GM12878 (cell line): ENCODE data around the gene BCO1. TPM values are rescaled to one million over a fixed set of nuclear protein-coding genes. Genes with fewer than 3 reads are reported as not detected.

Experiments
- ATAC-seq: fragments of 200-7000 bp; cut with Tn5 transposase; 3 replicates; pipeline ENCODE4 v1.9.1; 2020; ENCODE audit warnings: mild to moderate bottlenecking, moderate library complexity
- BruUV-seq: library from RNA; stranded (reverse); fragments of 400-500 nt; replicated peaks from 2 replicates; lab custom pipeline; 2021; lab: Mats Ljungman, UMichigan
- CTCF ChIA-PET: fragments of 300-600 bp; sonication (Branson Sonifier 250); formaldehyde crosslinking; extraction: SDS; loops from one replicate; lab custom pipeline; 2021; ENCODE audit warnings: inconsistent platforms; lab: Yijun Ruan, JAX
- POLR2A ChIA-PET: fragments of 350-600 bp; formaldehyde crosslinking; extraction: SDS; loops from one replicate; lab custom pipeline; 2021; ENCODE audit warnings: inconsistent platforms; lab: Charles Lee
- RAD21 ChIA-PET: fragments of 300-600 bp; sonication (Branson Sonifier 250); formaldehyde crosslinking; loops from one replicate; lab custom pipeline; 2023; ENCODE audit warnings: antibody characterized with exemption; ENCODE audit not compliant: unreplicated experiment; lab: Charles Lee
- SMC1A ChIA-PET: fragments of 300-600 bp; sonication (Branson Sonifier 250); formaldehyde crosslinking; loops from one replicate; lab custom pipeline; 2023; ENCODE audit not compliant: unreplicated experiment, uncharacterized antibody; lab: Charles Lee
- DNase-seq: peaks from one replicate; pipeline ENCODE4 v3.0.0-alpha.2; 2011; ENCODE audit warnings: low read depth, low spot score
- FAIRE-seq: peaks from 3 replicates; lab custom pipeline; 2011; peaks lifted over from hg19 to GRCh38; lab: Jason Lieb, UNC
- H2AFZ ChIP-seq: 2 replicates; pipeline ENCODE4 v1.6.0; 2011; ENCODE audit warnings: low read depth, low read length, control low read depth; ENCODE audit not compliant: control insufficient read depth
- H3K27ac ChIP-seq: 2 replicates; pipeline ENCODE4 v1.5.1; 2011; ENCODE audit warnings: control low read depth; ENCODE audit not compliant: control insufficient read depth, insufficient read depth
- H3K27me3 ChIP-seq, 2 experiments: replicated peaks in 1 of 2; 2 replicates each; pipeline versions ENCODE4 v1.6.0 to v1.6.1; 2011; ENCODE audit warnings: low read length in 1 of 2; ENCODE audit not compliant: control insufficient read depth in 2 of 2, insufficient read depth in 2 of 2
- H3K36me3 ChIP-seq, 2 experiments: 2 replicates each; pipeline ENCODE4 v1.5.1; 2011; ENCODE audit warnings: low read length in 1 of 2; ENCODE audit not compliant: control insufficient read depth in 2 of 2, insufficient read depth in 2 of 2
- H3K4me1 ChIP-seq: 2 replicates; pipeline ENCODE4 v1.6.1; 2011; ENCODE audit warnings: mild to moderate bottlenecking, low read length, moderate library complexity, mixed read lengths; ENCODE audit not compliant: control insufficient read depth, insufficient read depth
- H3K4me2 ChIP-seq: 2 replicates; pipeline ENCODE4 v1.6.0; 2011; ENCODE audit warnings: control low read depth; ENCODE audit not compliant: control insufficient read depth, insufficient read depth
- H3K4me3 ChIP-seq: fragments of 200-600 bp; sonication (generic); 2 replicates; pipeline ENCODE4 v1.5.1; 2016
- H3K79me2 ChIP-seq: 2 replicates; pipeline ENCODE4 v1.6.0; 2011; ENCODE audit warnings: low read length; ENCODE audit not compliant: control insufficient read depth, insufficient read depth
- H3K9ac ChIP-seq: 2 replicates; pipeline ENCODE4 v1.8.0; 2011; ENCODE audit warnings: low read length, control low read depth, mixed read lengths; ENCODE audit not compliant: control insufficient read depth, insufficient read depth
- H3K9me3 ChIP-seq: replicated peaks from 3 replicates; pipeline ENCODE4 v1.5.1; 2011; ENCODE audit warnings: mild to moderate bottlenecking, low read length; ENCODE audit not compliant: control insufficient read depth, insufficient read depth
- H4K20me1 ChIP-seq: 2 replicates; pipeline ENCODE4 v1.6.0; 2011; ENCODE audit not compliant: control insufficient read depth, insufficient read depth
- BACH1 ChIP-seq: fragments of 450-650 bp; IDR thresholded peaks from 2 replicates; pipeline ENCODE4 v1.6.1; 2017; ENCODE audit warnings: mild to moderate bottlenecking, borderline replicate concordance
- USF2 ChIP-seq: IDR thresholded peaks from 2 replicates; pipeline ENCODE4 v1.6.1; 2011; ENCODE audit warnings: low read depth, low read length, improper control_type of control experiment, borderline replicate concordance
- ZBTB11 ChIP-seq: fragments of 450-650 bp; formaldehyde crosslinking; IDR thresholded peaks from 2 replicates; pipeline ENCODE4 v1.5.0; 2022; ENCODE audit warnings: mild to moderate bottlenecking, missing genetic modification characterization
- ZNF24 ChIP-seq: fragments of 450-650 bp; IDR thresholded peaks from 2 replicates; pipeline ENCODE4 v1.6.1; 2017; ENCODE audit warnings: antibody characterized with exemption, mild to moderate bottlenecking
- WGBS: methylation state at CpG from one replicate; pipeline ENCODE4 v1.1.6; 2016; ENCODE audit warnings: low lambda C conversion rate; ENCODE audit not compliant: insufficient replicate concordance, insufficient coverage; ENCODE audit errors: missing lambda C conversion rate; 5-methylcytosine and 5-hydroxymethylcytosine counted together
- in situ Hi-C: fragments of 300-500 bp; cut with MboI; formaldehyde crosslinking; loops from 9 replicates; pipeline ENCODE4 v1.14.3; 2018; ENCODE audit warnings: mixed read lengths
- intact Hi-C: fragments of 100-400 bp; cut with micrococcal nuclease; formaldehyde crosslinking; loops from one replicate; pipeline ENCODE4 v1.14.2; 2022; ENCODE audit not compliant: unreplicated experiment
- polyA plus RNA-seq, 11 experiments: library from polyadenylated mRNA; depleted of rRNA in 4 of 11; unstranded in 6 of 11; stranded (reverse) in 5 of 11; fragments of >200 nt; fragmentation: Nextera tagmentation in 4 of 11; fragmentation: Illumina TruSeq in 1 of 11; extraction: Ambion mirVana in 4 of 11; extraction: Trizol in 1 of 11; gene quantifications; 1 replicate in 1 of 11; 2 replicates in 10 of 11; pipeline versions ENCODE4 v1.2.1 to v1.2.3, GENCODE V29; 2011 to 2016; ENCODE audit warnings: inconsistent platforms in 2 of 11, missing spikeins in 2 of 11, low read depth in 1 of 11
- total RNA-seq, 4 experiments: library from RNA; depleted of rRNA in 3 of 4; stranded (reverse); fragments of >200 nt in 3 of 4; fragmentation: Illumina TruSeq in 1 of 4; extraction: Trizol in 1 of 4; gene quantifications; 2 replicates each; pipeline versions ENCODE4 v1.2.1 to v1.2.3, GENCODE V29; 2013 to 2021

BCO1 gene
- total and polyA plus RNA-seq, 10 of the 15 experiments (the other 5 are each of a cell fraction or from before 2014, with no cell fraction given) = 0.09 to 0.21 (median 0.14) TPM; not detected in 7

- TF ChIP-seq ZBTB11 (CRISPR knock-in tag) (no peak), USF2 (no peak)
Measured at GRCh38 chr16:81241706-81242105, 3.2 kb downstream of the BCO1 start (continued).

GRCh38 chr16:81242977-81243618 lies 4.6 kb downstream of the BCO1 start:
- Histone ChIP-seq H3K36me3 (no peaks in the 10 kb centered on the region), H3K27ac (no peak overlapping the region), H3K27me3 (no peaks in the 10 kb centered on the region; a peak in 1 of 4 replicates), H4K20me1 (no peaks in the 10 kb centered on the region), H3K9ac (no peak overlapping the region), H3K4me2 (no peak overlapping the region), H2AFZ (no peak overlapping the region), H3K9me3 (no peaks in the 10 kb centered on the region), H3K79me2 (no peaks in the 10 kb centered on the region), H3K4me1 (no peaks in the 10 kb centered on the region), H3K4me3 (no peak overlapping the region)
- ChIA-PET RAD21 (no interaction called here), SMC1A (no interaction called here), POLR2A (no interaction called here), CTCF (interaction anchor here (0.6 kb wide), 1 partner anchor 1762 kb away, joined by 3 read pairs; no protein-coding TSS in a partner anchor)
- intact Hi-C loops (no loop called here), in situ Hi-C loops (no loop called here)
- TF ChIP-seq ZNF24 (peak; percentile 12; the same call in 1 of the 2 replicates), BACH1 (no peak)
- 32% methylated on average over 8 of the region's 8 CpGs for whole genome bisulfite sequencing
- BruUV-seq = no TSS peak
- DNase-seq (no peak), FAIRE-seq (no peak), ATAC-seq (no peak)
